OCI-LY1 (cell line): ENCODE data around the gene PTPRM.

Experiments
- H2AFZ ChIP-seq: fragments of 200-600 bp; sonication (generic), shearing (Covaris generic); 2 replicates; pipeline ENCODE4 v1.6.0; 2014; ENCODE audit warnings: antibody characterized with exemption, mild to moderate bottlenecking, low read length
- H3F3A ChIP-seq: fragments of 200-600 bp; sonication (generic), shearing (Covaris generic); 2 replicates; pipeline ENCODE4 v1.6.0; 2014; ENCODE audit warnings: mild to moderate bottlenecking, antibody characterized with exemption, low read length, moderate library complexity; ENCODE audit not compliant: insufficient read depth
- H3K27ac ChIP-seq: fragments of 200-600 bp; sonication (generic); 2 replicates; pipeline ENCODE4 v1.5.1; 2014; ENCODE audit warnings: low read length, mixed run types, mild to moderate bottlenecking, low read depth; ENCODE audit not compliant: poor library complexity, severe bottlenecking
- H3K27me3 ChIP-seq: fragments of 200-600 bp; sonication (generic); 2 replicates; pipeline ENCODE4 v1.6.0; 2014; ENCODE audit warnings: antibody characterized with exemption, mild to moderate bottlenecking, low read length, moderate library complexity; ENCODE audit not compliant: insufficient read depth
- H3K36me3 ChIP-seq: fragments of 200-600 bp; sonication (generic); 2 replicates; pipeline ENCODE4 v1.6.1; 2014; ENCODE audit warnings: mild to moderate bottlenecking, antibody characterized with exemption, low read length, moderate library complexity, mixed read lengths; ENCODE audit not compliant: insufficient read depth
- H3K4me1 ChIP-seq: fragments of 200-600 bp; sonication (generic); 2 replicates; pipeline ENCODE4 v1.5.1; 2014; ENCODE audit warnings: mild to moderate bottlenecking, low read length, moderate library complexity; ENCODE audit not compliant: insufficient read depth, severe bottlenecking
- H3K4me2 ChIP-seq: fragments of 200-600 bp; sonication (generic), shearing (Covaris generic); 2 replicates; pipeline ENCODE4 v1.6.1; 2014; ENCODE audit warnings: low read length
- H3K4me3 ChIP-seq: fragments of 200-600 bp; sonication (generic); 2 replicates; pipeline ENCODE4 v1.5.1; 2014; ENCODE audit warnings: low read length, low read depth, mild to moderate bottlenecking, mixed read lengths; ENCODE audit not compliant: poor library complexity, severe bottlenecking
- H3K79me2 ChIP-seq: fragments of 200-600 bp; shearing (Covaris generic); 2 replicates; pipeline ENCODE4 v1.6.1; 2016; ENCODE audit warnings: mixed run types, low read length, mixed read lengths; ENCODE audit not compliant: insufficient read depth
- H3K9ac ChIP-seq: fragments of 200-600 bp; sonication (generic), shearing (Covaris generic); 2 replicates; pipeline ENCODE4 v1.6.1; 2014; ENCODE audit warnings: mild to moderate bottlenecking, low read length, mixed read lengths
- H3K9me2 ChIP-seq: fragments of 200-600 bp; sonication (generic), shearing (Covaris generic); 2 replicates; pipeline ENCODE4 v1.6.1; 2014; ENCODE audit warnings: low read depth, mild to moderate bottlenecking, low read length, mixed read lengths
- H3K9me3 ChIP-seq: fragments of 200-600 bp; shearing (Covaris generic); 2 replicates; pipeline ENCODE4 v1.6.1; 2014; ENCODE audit warnings: low read length, mixed read lengths
- H4K20me1 ChIP-seq: fragments of 200-600 bp; sonication (generic), shearing (Covaris generic); 2 replicates; pipeline ENCODE4 v1.6.0; 2016; ENCODE audit warnings: mild to moderate bottlenecking, low read length; ENCODE audit not compliant: insufficient read depth
- EZH2 ChIP-seq: fragments of 200-600 bp; sonication (generic), shearing (Covaris generic); IDR thresholded peaks from 2 replicates; pipeline ENCODE4 v1.8.0; 2017; ENCODE audit warnings: borderline replicate concordance, mixed run types, mild to moderate bottlenecking, antibody characterized with exemption, low read length, moderate library complexity, mixed read lengths
- TF ChIP-seq, protein P1 (sequence below): fragments of 200-600 bp; sonication (generic), shearing (Covaris generic); IDR thresholded peaks from 2 replicates; pipeline ENCODE4 v1.5.1; 2017; ENCODE audit warnings: mild to moderate bottlenecking, antibody characterized with exemption, low read length, moderate library complexity, mixed read lengths

PTPRM gene

DNA sequence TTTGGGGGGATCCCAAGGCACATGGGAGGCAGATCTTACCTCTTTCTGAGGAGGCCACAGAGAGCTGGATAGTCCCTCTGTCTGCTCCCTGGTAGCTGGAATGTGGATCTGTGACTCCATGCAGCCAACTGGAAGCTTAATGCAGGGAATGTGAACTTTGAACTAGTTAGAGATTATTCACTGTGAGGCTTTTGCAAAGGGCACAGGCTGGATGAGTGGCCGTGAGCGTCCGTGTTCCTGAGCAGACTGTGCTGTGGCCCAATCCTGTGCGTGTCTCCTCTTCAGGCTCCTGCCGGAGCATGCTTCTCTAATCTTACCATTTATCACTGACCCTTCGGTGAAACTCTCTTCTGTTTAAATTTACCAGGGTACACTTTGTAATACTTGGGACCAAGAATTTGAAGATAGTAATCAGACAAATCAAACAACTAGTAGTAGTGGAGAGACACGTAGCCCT lies 187.6 kb downstream of the PTPRM start:
- Histone ChIP-seq H3K9ac (no peak overlapping the region), H3K36me3 (no peaks in the 10 kb centered on the region), H3K27me3 (no peaks in the 10 kb centered on the region), H3K9me2 (no peaks in the 10 kb centered on the region), H3K4me1 (no peaks in the 10 kb centered on the region), H3K4me2 (no peak overlapping the region), H3K27ac (no peak overlapping the region), H4K20me1 (no peaks in the 10 kb centered on the region), H3K9me3 (no peaks in the 10 kb centered on the region), H2AFZ (no peak overlapping the region), H3K4me3 (no peak overlapping the region), H3K79me2 (no peaks in the 10 kb centered on the region), H3F3A (no peaks in the 10 kb centered on the region)
- TF ChIP-seq EZH2, result no peak
- TF ChIP-seq, protein P1, sequence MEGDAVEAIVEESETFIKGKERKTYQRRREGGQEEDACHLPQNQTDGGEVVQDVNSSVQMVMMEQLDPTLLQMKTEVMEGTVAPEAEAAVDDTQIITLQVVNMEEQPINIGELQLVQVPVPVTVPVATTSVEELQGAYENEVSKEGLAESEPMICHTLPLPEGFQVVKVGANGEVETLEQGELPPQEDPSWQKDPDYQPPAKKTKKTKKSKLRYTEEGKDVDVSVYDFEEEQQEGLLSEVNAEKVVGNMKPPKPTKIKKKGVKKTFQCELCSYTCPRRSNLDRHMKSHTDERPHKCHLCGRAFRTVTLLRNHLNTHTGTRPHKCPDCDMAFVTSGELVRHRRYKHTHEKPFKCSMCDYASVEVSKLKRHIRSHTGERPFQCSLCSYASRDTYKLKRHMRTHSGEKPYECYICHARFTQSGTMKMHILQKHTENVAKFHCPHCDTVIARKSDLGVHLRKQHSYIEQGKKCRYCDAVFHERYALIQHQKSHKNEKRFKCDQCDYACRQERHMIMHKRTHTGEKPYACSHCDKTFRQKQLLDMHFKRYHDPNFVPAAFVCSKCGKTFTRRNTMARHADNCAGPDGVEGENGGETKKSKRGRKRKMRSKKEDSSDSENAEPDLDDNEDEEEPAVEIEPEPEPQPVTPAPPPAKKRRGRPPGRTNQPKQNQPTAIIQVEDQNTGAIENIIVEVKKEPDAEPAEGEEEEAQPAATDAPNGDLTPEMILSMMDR, result no peak

DNA sequence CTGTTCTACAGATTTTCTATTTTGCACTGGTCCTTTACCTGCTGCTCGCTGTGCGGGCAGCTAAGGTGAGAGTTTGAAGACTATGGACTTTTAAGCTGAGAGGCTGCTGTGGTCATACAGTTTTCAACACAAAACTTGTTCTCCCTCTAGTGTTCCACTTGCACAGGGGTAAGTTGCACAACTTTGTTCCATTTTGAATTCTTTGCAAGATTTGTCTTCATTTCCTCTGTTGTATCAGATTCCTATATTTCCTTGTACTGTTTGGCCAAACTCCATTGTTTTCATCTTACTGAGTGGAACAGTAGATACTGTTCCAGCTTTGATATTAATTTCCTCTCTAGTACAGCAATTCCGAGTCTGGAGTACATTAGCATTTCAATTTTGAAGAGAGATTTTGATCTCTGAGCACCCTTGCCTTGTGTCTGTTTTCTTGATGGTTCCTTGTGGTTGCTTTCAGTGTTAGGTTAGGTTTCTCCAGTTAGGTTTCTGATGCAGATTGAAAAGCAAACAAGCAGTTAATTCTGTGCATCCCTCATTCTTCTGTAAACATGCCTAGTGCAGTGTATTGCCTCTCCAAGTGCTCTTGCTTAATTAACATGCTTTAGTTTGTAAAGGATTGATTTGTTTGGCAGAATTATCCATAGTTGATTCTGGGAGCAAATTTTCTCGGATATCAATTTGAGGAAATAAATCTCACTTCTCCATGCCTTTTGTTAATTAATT lies 188.8 kb downstream of the PTPRM start:
- H3K9ac ChIP-seq, result no peak overlapping the region
- no peak overlapping the region for H3K4me2 ChIP-seq
- H3K27me3 ChIP-seq, result no peaks in the 10 kb centered on the region
- no peak overlapping the region for H2AFZ ChIP-seq
- no peaks in the 10 kb centered on the region for H3K9me2 ChIP-seq
- H4K20me1 ChIP-seq, result no peaks in the 10 kb centered on the region
- no peak overlapping the region for H3K4me3 ChIP-seq
- no peaks in the 10 kb centered on the region for H3K79me2 ChIP-seq
- TF ChIP-seq, protein P1, result no peak
- no peak for TF ChIP-seq EZH2
- no peaks in the 10 kb centered on the region for H3F3A ChIP-seq
- no peaks in the 10 kb centered on the region for H3K9me3 ChIP-seq
- H3K36me3 ChIP-seq, result no peaks in the 10 kb centered on the region
- no peak overlapping the region for H3K27ac ChIP-seq
- no peaks in the 10 kb centered on the region for H3K4me1 ChIP-seq

DNA sequence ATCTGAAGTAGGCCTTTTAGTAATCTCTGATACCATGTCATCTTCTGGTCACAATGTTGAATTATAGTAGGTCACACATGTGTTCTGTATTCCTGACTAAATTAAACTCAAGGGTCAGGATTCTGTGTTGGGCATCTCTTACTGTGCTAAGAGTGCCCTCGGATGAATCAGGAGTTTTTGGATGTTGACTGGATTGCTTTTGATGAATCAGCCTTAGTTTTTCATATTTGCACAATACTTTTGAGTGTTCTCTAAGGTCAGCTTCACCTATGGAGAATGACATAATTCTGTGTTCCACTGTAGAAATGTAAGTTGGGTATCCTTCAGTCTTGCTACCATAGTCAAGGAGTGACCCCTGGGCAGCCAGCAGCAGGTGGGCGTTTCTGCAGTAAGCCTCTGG lies 190.1 kb downstream of the PTPRM start:
- TF ChIP-seq, protein P1, result no peak
- no peak for TF ChIP-seq EZH2
- Histone ChIP-seq H3K27ac (no peak overlapping the region), H2AFZ (no peak overlapping the region), H3F3A (no peaks in the 10 kb centered on the region), H3K79me2 (no peaks in the 10 kb centered on the region), H3K9ac (no peak overlapping the region), H3K27me3 (no peaks in the 10 kb centered on the region), H4K20me1 (no peaks in the 10 kb centered on the region), H3K4me3 (no peak overlapping the region), H3K36me3 (no peaks in the 10 kb centered on the region), H3K9me2 (no peaks in the 10 kb centered on the region), H3K9me3 (no peaks in the 10 kb centered on the region), H3K4me1 (no peaks in the 10 kb centered on the region), H3K4me2 (no peak overlapping the region)
